ENCODE measurements around the gene SYNGR1. TPM values are rescaled to one million over a fixed set of nuclear protein-coding genes. Genes with fewer than 3 reads are reported as not detected.

SYNGR1 gene
- total RNA-seq, 1 experiment from 2014 or later: 17.8 TPM

GRCh38 chr22:39405346-39406085, 55.7 kb downstream of the SYNGR1 start:
- Histone ChIP-seq H3K4me3 (ENCODE audit: low read depth in 2 of 2, low read length in 2 of 2) (no peak overlapping the region), H3K27ac (ENCODE audit: low read length) (no peak overlapping the region), H3K36me3 (ENCODE audit: control insufficient read depth, insufficient read depth, low read length) (no peaks in the 10 kb centered on the region), H3K4me1 (ENCODE audit: control insufficient read depth, insufficient read depth, low read length) (no peaks in the 10 kb centered on the region; the same call in 1 of the 2 replicates), H3K27me3 (ENCODE audit: control insufficient read depth, insufficient read depth, low read length) (no peaks in the 10 kb centered on the region), H3K9me3 (ENCODE audit: control insufficient read depth, insufficient read depth, low read depth, low read length) (no peaks in the 10 kb centered on the region)
- BruUV-seq (replicated peaks): no TSS peak
- in situ Hi-C loops (cut with HindIII; ENCODE audit: low pct_unique_long_range_greater_than_20kb, low sequenced_read_pairs) (no loop called here), intact Hi-C loops (cut with micrococcal nuclease; ENCODE audit: unreplicated experiment) (no loop called here)
- TF ChIP-seq TCF7L2 (IDR thresholded peaks at IDR 0.05; ENCODE audit: low read depth, low read length) (no peak), CTCF (IDR thresholded peaks at IDR 0.05) (no peak), POLR2AphosphoS5 (IDR thresholded peaks at IDR 0.05; ENCODE audit: low read depth, low read length) (no peak), REST (IDR thresholded peaks at IDR 0.05; ENCODE audit: insufficient read depth in 1 of 2, low read depth in 2 of 2, low read length in 1 of 2) (no peak), SIN3A (IDR thresholded peaks at IDR 0.05; ENCODE audit: borderline replicate concordance, insufficient read depth, low read depth, low read length) (no peak)
- ATAC-seq: no peak
- POLR2A ChIA-PET: no interaction called here
- no peak for DNase-seq (ENCODE audit: low read depth, low spot score)
- CTCF ChIA-PET: interaction anchor here (0.6 kb wide), 1 partner anchor 78 kb away, joined by 13 read pairs; no protein-coding TSS in a partner anchor

- ATAC-seq: no peak
- Histone ChIP-seq H3K27ac (ENCODE audit: low read length) (no peak overlapping the region), H3K9me3 (ENCODE audit: control insufficient read depth, insufficient read depth, low read depth, low read length) (no peaks in the 10 kb centered on the region), H3K4me3 (ENCODE audit: low read depth in 2 of 2, low read length in 2 of 2) (no peak overlapping the region), H3K36me3 (ENCODE audit: control insufficient read depth, insufficient read depth, low read length) (no peaks in the 10 kb centered on the region), H3K27me3 (ENCODE audit: control insufficient read depth, insufficient read depth, low read length) (no peaks in the 10 kb centered on the region), H3K4me1 (ENCODE audit: control insufficient read depth, insufficient read depth, low read length) (no peaks in the 10 kb centered on the region)
- POLR2A ChIA-PET: no interaction called here
- DNase-seq (ENCODE audit: low read depth, low spot score): no peak
- in situ Hi-C loops (cut with HindIII; ENCODE audit: low pct_unique_long_range_greater_than_20kb, low sequenced_read_pairs): no loop called here
- BruUV-seq (replicated peaks): no TSS peak
- intact Hi-C loops (cut with micrococcal nuclease; ENCODE audit: unreplicated experiment): no loop called here
- no peak for TF ChIP-seq TCF7L2 (IDR thresholded peaks at IDR 0.05; ENCODE audit: low read depth, low read length)
- no peak for TF ChIP-seq SIN3A (IDR thresholded peaks at IDR 0.05; ENCODE audit: borderline replicate concordance, insufficient read depth, low read depth, low read length)
- no peak for TF ChIP-seq POLR2AphosphoS5 (IDR thresholded peaks at IDR 0.05; ENCODE audit: low read depth, low read length)
- no peak for TF ChIP-seq REST (IDR thresholded peaks at IDR 0.05; ENCODE audit: insufficient read depth in 1 of 2, low read depth in 2 of 2, low read length in 1 of 2)
- no peak for TF ChIP-seq CTCF (IDR thresholded peaks at IDR 0.05)
- CTCF ChIA-PET: no interaction called here
These were observed 58.4 kb downstream of the SYNGR1 start for GRCh38 chr22:39408173-39408572.
